ENCODE data around the gene GAS6. TPM values are rescaled to one million over a fixed set of nuclear protein-coding genes. Genes with fewer than 3 reads are reported as not detected.

GAS6 gene
- total and polyA plus RNA-seq, 2 experiments from 2014 or later: 822 to 1,035 TPM

DNA sequence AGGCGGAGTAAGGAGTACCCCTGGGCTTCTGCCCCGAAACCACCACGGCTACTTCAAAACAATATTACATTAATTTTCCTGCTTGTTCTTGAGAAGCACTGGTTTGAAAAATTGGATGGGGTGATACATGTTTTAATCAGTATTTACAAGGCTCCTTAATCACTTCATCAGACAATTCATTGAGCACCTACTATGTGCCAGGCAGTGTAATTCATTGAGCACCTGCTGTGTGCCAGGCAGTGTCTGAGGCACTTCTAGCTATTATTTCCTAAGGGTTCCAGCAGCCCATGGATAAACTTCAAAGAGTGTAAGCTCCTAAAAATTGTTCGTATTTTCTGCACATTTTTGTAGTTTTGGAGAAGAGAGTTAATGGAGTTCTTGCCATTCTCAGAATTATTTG lies 1.6 kb upstream of the GAS6 start:
- H3K79me2 ChIP-seq (ENCODE audit: insufficient read depth): peaks cover 62% of the 10 kb centered on the region
- in situ Hi-C loops (cut with MboI): no loop called here
- no peaks in the 10 kb centered on the region for H3K9me3 ChIP-seq (ENCODE audit: low read depth)
- peak overlapping the region; percentile 99 for H3K4me2 ChIP-seq (ENCODE audit: unreplicated experiment)
- H3F3A ChIP-seq (ENCODE audit: insufficient read depth): peaks cover 12% of the 10 kb centered on the region; the same call in 1 of the 2 replicates
- no peaks in the 10 kb centered on the region for H3K36me3 ChIP-seq (ENCODE audit: low read depth)
- WGBS, 2 experiments (ENCODE audit: low coverage in 1 of 2, low lambda C conversion rate in 2 of 2, missing lambda C conversion rate in 2 of 2): 77 to 85% methylated on average over 4 of the region's 4 CpGs
- no peak overlapping the region for H3K27ac ChIP-seq
- peak overlapping the region; percentile 90; the same call in 1 of the 2 replicates for H3K4me3 ChIP-seq
- H3K9me2 ChIP-seq (ENCODE audit: insufficient read depth): no peaks in the 10 kb centered on the region
- no peak overlapping the region for H3K9ac ChIP-seq
- TF ChIP-seq EZH2phosphoT487 (IDR thresholded peaks at IDR 0.05; ENCODE audit: insufficient read depth, low read depth): no peak
- no peak for TF ChIP-seq EZH2 (IDR thresholded peaks at IDR 0.05; ENCODE audit: insufficient read depth, poor library complexity, severe bottlenecking)
- peaks cover 14% of the 10 kb centered on the region for H3K4me1 ChIP-seq (ENCODE audit: insufficient read depth)
- H4K20me1 ChIP-seq (ENCODE audit: insufficient read depth): no peaks in the 10 kb centered on the region
- H3K27me3 ChIP-seq (replicated peaks; ENCODE audit: insufficient read depth): no peaks in the 10 kb centered on the region
- DNase-seq: no peak
- no peak overlapping the region for H2AFZ ChIP-seq

DNA sequence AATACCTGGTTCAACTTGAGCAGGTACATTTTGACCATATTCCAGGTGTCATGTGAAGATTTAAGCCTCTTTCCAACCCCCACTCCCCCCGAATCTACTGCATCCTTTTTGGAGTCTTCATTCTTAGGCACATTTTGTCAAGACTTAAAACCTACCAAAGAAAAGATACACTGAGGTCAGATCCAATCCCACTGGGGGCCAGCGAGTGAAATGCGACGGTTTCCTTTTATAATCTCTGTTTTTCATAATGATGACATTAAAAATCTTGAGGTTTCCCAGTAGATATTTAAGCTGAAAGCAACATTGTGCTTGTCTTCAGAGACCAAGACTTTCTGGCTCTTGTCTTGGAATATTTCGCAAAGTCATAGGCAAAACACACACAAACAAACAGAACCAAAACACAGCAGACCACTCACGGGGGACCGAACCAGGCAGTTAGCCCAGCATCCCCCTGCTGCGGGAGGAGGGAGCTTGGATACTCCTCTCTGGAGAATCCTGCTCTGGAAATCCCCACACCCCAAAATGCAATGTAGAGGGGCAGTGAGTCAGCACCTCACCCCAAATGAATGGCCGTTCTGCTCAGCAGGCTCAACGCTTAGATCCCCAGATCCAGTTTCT lies 506 bp upstream of the GAS6 start:
- no peaks in the 10 kb centered on the region for H3K9me3 ChIP-seq (ENCODE audit: low read depth)
- peak overlapping the region; percentile 70 for H3K27ac ChIP-seq
- peak overlapping the region; percentile 61 for H2AFZ ChIP-seq
- peak overlapping the region; percentile 90 for H3K4me3 ChIP-seq
- H3K79me2 ChIP-seq (ENCODE audit: insufficient read depth): peaks cover 72% of the 10 kb centered on the region
- H3K27me3 ChIP-seq (replicated peaks; ENCODE audit: insufficient read depth): no peaks in the 10 kb centered on the region
- H3K9ac ChIP-seq: peak overlapping the region; percentile 83
- peak; percentile 53 for DNase-seq
- H3F3A ChIP-seq (ENCODE audit: insufficient read depth): peaks cover 23% of the 10 kb centered on the region
- H4K20me1 ChIP-seq (ENCODE audit: insufficient read depth): peaks cover 2% of the 10 kb centered on the region; the same call in 1 of the 2 replicates
- WGBS, 2 experiments (ENCODE audit: low coverage in 1 of 2, low lambda C conversion rate in 2 of 2, missing lambda C conversion rate in 2 of 2): 3 to 4% methylated on average over 10 of the region's 10 CpGs
- in situ Hi-C loops (cut with MboI): no loop called here
- peaks cover 19% of the 10 kb centered on the region for H3K4me1 ChIP-seq (ENCODE audit: insufficient read depth)
- no peaks in the 10 kb centered on the region for H3K9me2 ChIP-seq (ENCODE audit: insufficient read depth)
- TF ChIP-seq EZH2 (IDR thresholded peaks at IDR 0.05; ENCODE audit: insufficient read depth, poor library complexity, severe bottlenecking) (no peak), EZH2phosphoT487 (IDR thresholded peaks at IDR 0.05; ENCODE audit: insufficient read depth, low read depth) (no peak)
- H3K4me2 ChIP-seq (ENCODE audit: unreplicated experiment): peak overlapping the region; percentile 99
- no peaks in the 10 kb centered on the region for H3K36me3 ChIP-seq (ENCODE audit: low read depth)

DNA sequence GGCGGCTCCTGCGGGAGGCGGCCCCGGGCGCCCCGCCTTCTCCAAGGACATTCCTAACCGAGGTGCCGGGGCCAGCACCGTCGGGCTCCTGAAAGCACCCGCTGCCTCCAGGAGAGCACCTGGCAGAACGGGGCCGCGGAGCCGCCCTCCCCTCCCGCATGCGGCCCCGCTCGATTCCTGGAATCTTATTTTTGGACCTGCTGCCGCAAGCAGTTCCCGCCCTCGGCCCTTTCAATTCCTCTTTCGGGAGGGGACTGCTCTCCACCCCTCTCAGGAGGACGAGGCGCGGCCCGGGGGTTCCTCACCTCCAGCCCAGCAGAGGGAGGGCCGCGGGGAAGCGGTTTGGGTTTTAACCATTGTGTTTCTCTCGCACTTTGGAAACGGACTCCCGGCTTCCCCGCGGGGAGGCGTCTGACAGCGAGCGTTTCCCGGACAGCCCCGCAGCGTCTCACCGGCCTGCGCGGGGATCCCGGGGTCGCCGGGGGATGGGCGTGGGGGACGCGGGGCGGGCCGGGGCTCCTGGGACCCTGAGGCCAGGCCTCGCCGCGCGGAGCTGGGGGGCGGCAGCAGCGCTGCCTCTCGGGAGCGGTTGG lies 849 bp downstream of the GAS6 start:
- H2AFZ ChIP-seq: peak overlapping the region; percentile 59
- DNase-seq: peak; percentile 72
- whole genome bisulfite sequencing, 2 experiments (ENCODE audit: low coverage in 1 of 2, low lambda C conversion rate in 2 of 2, missing lambda C conversion rate in 2 of 2): 3 to 5% methylated on average over 44 to 52 of the region's 60 CpGs

DNA sequence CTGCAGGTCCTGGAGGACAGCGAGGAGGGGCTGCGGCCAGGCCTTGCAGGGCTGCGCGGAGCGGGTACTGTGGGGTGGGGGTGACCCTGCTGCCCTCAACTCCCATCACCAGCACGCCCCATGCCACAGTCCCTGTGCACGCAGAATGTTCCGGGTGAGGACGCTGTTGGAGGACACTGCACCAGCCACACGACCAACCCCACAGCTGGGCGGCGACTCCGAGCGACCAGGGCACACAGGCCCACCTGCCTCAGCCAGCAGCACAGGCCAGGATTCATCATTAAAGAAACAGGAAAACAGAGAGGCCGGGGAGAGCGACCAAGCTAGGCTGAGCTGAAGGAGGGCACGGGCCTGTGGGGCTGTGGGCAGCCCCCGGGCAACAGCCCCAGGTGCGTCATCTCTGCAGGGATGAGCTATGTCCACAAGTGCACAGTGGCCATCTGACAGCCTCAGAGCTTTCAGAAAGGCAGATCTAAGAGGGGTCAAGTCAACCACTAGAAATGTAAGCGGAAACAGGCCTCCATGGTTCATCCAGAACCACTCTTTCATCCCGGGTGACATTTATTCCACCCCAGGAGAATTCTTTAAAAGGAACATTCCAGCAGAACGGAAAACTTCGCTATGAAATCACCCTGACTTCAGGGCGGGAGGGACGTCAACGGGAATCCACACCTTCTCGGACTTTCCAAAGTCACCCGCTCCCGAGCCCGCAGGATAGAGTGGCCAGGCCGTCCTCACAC lies 1.5 kb downstream of the GAS6 start:
- 68 to 70% methylated on average over 30 to 31 of the region's 31 CpGs for WGBS, 2 experiments (ENCODE audit: low coverage in 1 of 2, low lambda C conversion rate in 2 of 2, missing lambda C conversion rate in 2 of 2)
- no peak for TF ChIP-seq EZH2 (IDR thresholded peaks at IDR 0.05; ENCODE audit: insufficient read depth, poor library complexity, severe bottlenecking)
- TF ChIP-seq EZH2phosphoT487 (IDR thresholded peaks at IDR 0.05; ENCODE audit: insufficient read depth, low read depth): no peak
- in situ Hi-C loops (cut with MboI): no loop called here
- peaks cover 19% of the 10 kb centered on the region for H3K4me1 ChIP-seq (ENCODE audit: insufficient read depth)
- peak overlapping the region; percentile 70 for H3K27ac ChIP-seq
- no peaks in the 10 kb centered on the region for H3K27me3 ChIP-seq (replicated peaks; ENCODE audit: insufficient read depth)
- H4K20me1 ChIP-seq (ENCODE audit: insufficient read depth): peaks cover 5% of the 10 kb centered on the region; the same call in 1 of the 2 replicates
- H3K36me3 ChIP-seq (ENCODE audit: low read depth): peaks cover 20% of the 10 kb centered on the region
- H3K9me2 ChIP-seq (ENCODE audit: insufficient read depth): no peaks in the 10 kb centered on the region
- H2AFZ ChIP-seq: peak overlapping the region; percentile 59; the same call in 1 of the 2 replicates
- peak; percentile 59 for DNase-seq
- peak overlapping the region; percentile 90 for H3K4me3 ChIP-seq
- H3K79me2 ChIP-seq (ENCODE audit: insufficient read depth): peaks cover 86% of the 10 kb centered on the region
- H3K9me3 ChIP-seq (ENCODE audit: low read depth): no peaks in the 10 kb centered on the region
- H3K9ac ChIP-seq: peak overlapping the region; percentile 83
- H3F3A ChIP-seq (ENCODE audit: insufficient read depth): peaks cover 42% of the 10 kb centered on the region
- H3K4me2 ChIP-seq (ENCODE audit: unreplicated experiment): peak overlapping the region; percentile 84

More for the DNA sequence above, 849 bp downstream of the GAS6 start:
- no peak for TF ChIP-seq EZH2phosphoT487 (IDR thresholded peaks at IDR 0.05; ENCODE audit: insufficient read depth, low read depth)
- TF ChIP-seq EZH2 (IDR thresholded peaks at IDR 0.05; ENCODE audit: insufficient read depth, poor library complexity, severe bottlenecking): no peak
- Histone ChIP-seq H3K79me2 (ENCODE audit: insufficient read depth) (peaks cover 82% of the 10 kb centered on the region), H3K27me3 (replicated peaks; ENCODE audit: insufficient read depth) (no peaks in the 10 kb centered on the region), H3K4me1 (ENCODE audit: insufficient read depth) (peaks cover 19% of the 10 kb centered on the region), H4K20me1 (ENCODE audit: insufficient read depth) (peaks cover 5% of the 10 kb centered on the region; the same call in 1 of the 2 replicates), H3K27ac (peak overlapping the region; percentile 70), H3F3A (ENCODE audit: insufficient read depth) (peaks cover 36% of the 10 kb centered on the region), H3K9me2 (ENCODE audit: insufficient read depth) (no peaks in the 10 kb centered on the region), H3K9ac (peak overlapping the region; percentile 83), H3K36me3 (ENCODE audit: low read depth) (peaks cover 13% of the 10 kb centered on the region), H3K4me3 (peak overlapping the region; percentile 90), H3K9me3 (ENCODE audit: low read depth) (no peaks in the 10 kb centered on the region), H3K4me2 (ENCODE audit: unreplicated experiment) (peak overlapping the region; percentile 84)
- in situ Hi-C loops (cut with MboI): no loop called here

Measured in GM23248 (cell line).